Heart right ventricle (tissue), 16 donors: ENCODE measurements around the gene TSPYL1. TPM values are rescaled to one million over a fixed set of nuclear protein-coding genes. Genes with fewer than 3 reads are reported as not detected.

Source experiments
- ATAC-seq, 8 donors: fragments of 200-7000 bp; cut with Tn5 transposase; one replicate each; pipeline ENCODE4 v1.9.1; 2020; ENCODE audit warnings: mild to moderate bottlenecking in 8 of 8, moderate library complexity in 8 of 8, moderate number of reproducible peaks in 1 of 8
- DNase-seq, 2 donors: peaks; one replicate each; pipeline ENCODE4 v3.0.0-alpha.2; 2020
- H3K27ac ChIP-seq, 10 donors: fragments of 200-600 bp; sonication (generic) in 2 of 10; one replicate each; pipeline versions ENCODE4 v1.5.0 to v1.8.0; 2020 to 2022; ENCODE audit warnings: mild to moderate bottlenecking in 3 of 10
- H3K27me3 ChIP-seq, 7 donors: fragments of 200-600 bp; one replicate each; pipeline ENCODE4 v1.8.0; 2021 to 2022; ENCODE audit warnings: mild to moderate bottlenecking in 2 of 7
- H3K36me3 ChIP-seq, 9 donors: fragments of 200-600 bp; sonication (generic) in 1 of 9; one replicate each; pipeline versions ENCODE4 v1.5.0 to v1.8.0; 2020 to 2022; ENCODE audit warnings: mild to moderate bottlenecking in 2 of 9
- H3K4me1 ChIP-seq, 9 donors: fragments of 200-600 bp; sonication (generic) in 1 of 9; one replicate each; pipeline versions ENCODE4 v1.5.0 to v1.8.0; 2020 to 2022; ENCODE audit warnings: mild to moderate bottlenecking in 4 of 9
- H3K4me3 ChIP-seq, 10 donors: fragments of 200-600 bp; sonication (generic) in 2 of 10; one replicate each; pipeline versions ENCODE4 v1.5.0 to v1.8.0; 2020 to 2022; ENCODE audit warnings: mild to moderate bottlenecking in 7 of 10, moderate library complexity in 2 of 10
- H3K9me3 ChIP-seq, 11 donors: fragments of 200-600 bp in 10 of 11; sonication (generic) in 2 of 11; one replicate each; pipeline versions ENCODE4 v1.5.0 to v1.8.0; 2013 to 2022; ENCODE audit warnings: mild to moderate bottlenecking in 2 of 11, control low read depth in 1 of 11, moderate library complexity in 1 of 11
- CTCF ChIP-seq, 9 donors: fragments of 200-600 bp; sonication (generic) in 2 of 9; IDR thresholded peaks; one replicate each; pipeline versions ENCODE4 v1.5.0 to v1.8.0; 2021 to 2022; ENCODE audit warnings: antibody characterized with exemption in 9 of 9, mild to moderate bottlenecking in 5 of 9, moderate library complexity in 1 of 9
- WGBS, 2 donors: extraction: QIAGEN DNeasy Blood & Tissue Kit; methylation state at CpG; one replicate each; pipeline ENCODE4 v1.1.7; 2013; ENCODE audit warnings: inconsistent platforms in 1 of 2; 5-methylcytosine and 5-hydroxymethylcytosine counted together
- intact Hi-C, 10 donors: fragments of 100-400 bp; cut with DNase I; formaldehyde crosslinking; loops; one replicate each; pipeline versions ENCODE4 v1.11.1 to v1.14.2; 2022
- long read RNA-seq, 3 donors: library from polyadenylated mRNA; unstranded; transcript quantifications; one replicate each; pipeline ENCODE4 v2.0.0, GENCODE V29; 2020 to 2021
- polyA plus RNA-seq, 2 donors: library from polyadenylated mRNA; stranded (reverse); fragments of 200-250 nt; gene quantifications; one replicate each; pipeline ENCODE4 v1.2.3, GENCODE V29; 2013
- total RNA-seq, 10 donors: library from RNA; stranded (reverse); fragmentation: NEBNext Ultra II Directional in 3 of 10; extraction: Animal tissue kit (Norgen Biotek cat#: 25700) in 3 of 10; gene quantifications; one replicate each; pipeline versions ENCODE4 v1.2.1 to v1.2.4, GENCODE V29; 2021 to 2023
- donor health status: Arrhythmogenic right ventricular cardiomyopathy.
- donor health status: ischemic (EF 13 %, LVEDD 7.1; RV severe dilation, severe dysfunction).
- donor health status: healthy with polysubstance abuse.
- donor health status: DM: no; HTN: yes; CAD: no.
- donor health status: DM: no; HTN: no; CAD: no.
- donor health status: ischemic (EF 25% LVEDD 6.9; RV normal size, moderate dysfunction).
- donor health status: ischemic (EF 25% LVEDD 5.7; RV mildly dilated, moderate dysfunction).
- donor health status: healthy.
- donor health status: DM: yes; HTN: yes; CAD: no.
- donor health status: Ischemic cardiomyopathy.
- donor health status: ischemic (EF 35%, LVEDD 5.7; RV mildly dilated, moderate dysfunction).
- donor health status: nonischemic (EF 11% LVEDD 7.7; RV severe dilation, severe dysfunction).
- donor health status: DM: yes; HTN: yes; CAD: no.
- donor health status: PGD.
- donor health status: ischemic (EF 29% LVEDD 5.4; RV normal size, mild dysfunction).
- donor health status: nonischemic (EF 23%, LVEDD 6.1; RV moderate dilation, normal function).

TSPYL1 gene
- total RNA-seq (100 to 1,000 TPM in 7 of 10 donors, 10 to 100 TPM in 3; 76.6 to 143 (median 114) TPM), polyA plus RNA-seq (10 to 100 TPM; 14.0 to 27.1 TPM)
- long read RNA-seq, donor 1, transcript TSPYL1-201 (1 exons, 3,326 nt) = major isoform, 92 of 93 reads
- long read RNA-seq, donor 1, partial matches to known transcripts = 0 of 93 reads
- long read RNA-seq, donor 1, other reads (novel, unspliced or antisense) = 1 of 93 reads
- long read RNA-seq, donor 2, transcript TSPYL1-201 (1 exons, 3,326 nt) = major isoform, 51 of 51 reads
- long read RNA-seq, donor 2, partial matches to known transcripts = 0 of 51 reads
- long read RNA-seq, donor 2, other reads (novel, unspliced or antisense) = 0 of 51 reads
- long read RNA-seq, donor 3, transcript TSPYL1-201 (1 exons, 3,326 nt) = major isoform, 189 of 192 reads
- long read RNA-seq, donor 3, partial matches to known transcripts = 0 of 192 reads
- long read RNA-seq, donor 3, other reads (novel, unspliced or antisense) = 3 of 192 reads

- 0% methylated on average over 71 of the region's 71 CpGs for WGBS, 2 donors
- Histone ChIP-seq H3K27me3 (no peaks in the 10 kb centered on the region), H3K27ac (peak within 1 kb of the TSS; percentile 89 to 100 (median 98)), H3K9me3 (no peaks in the 10 kb centered on the region), H3K4me3 (peak within 1 kb of the TSS; percentile 57 to 99 (median 90)), H3K4me1 (peaks cover 3 to 71% (median 55%) of the 10 kb centered on the region in 9 donors), H3K36me3 (peaks cover 0 to 39% (median 0%) of the 10 kb centered on the region in 9 donors)
- intact Hi-C loops = loop anchor here in 8 of 10 donors (1.0 to 10.0 kb wide), 5 partner anchors 25 to 293 kb away; partner anchors contain the start of genes RWDD1 (in 1 of the 8) and TSPYL4 (in 1 of the 8)
- DNase-seq (peak; percentile 94 to 98), ATAC-seq (peak; percentile 97 to 99 (median 98))
- TF ChIP-seq CTCF (IDR thresholded peaks at IDR 0.05) = peak in 1 of 9 donors; percentile 24
These were observed at the start of gene TSPYL1 for GRCh38 chr6:116279232-116280160. TSS of gene TSPYL1 (minus strand) at chr6:116279930. CDS start at chr6:116279830, 100 bp downstream.

- intact Hi-C loops = no loop called here
- H3K36me3 ChIP-seq = no peaks in the 10 kb centered on the region
- ATAC-seq (peak in 7 of 8 donors; percentile 50 to 80 (median 68)), DNase-seq (no peak)
- peaks cover 3 to 48% (median 32%) of the 10 kb centered on the region in 9 donors for H3K4me1 ChIP-seq
- no peaks in the 10 kb centered on the region for H3K27me3 ChIP-seq
- peaks cover 0 to 5% (median 0%) of the 10 kb centered on the region in 11 donors for H3K9me3 ChIP-seq
- no peak for TF ChIP-seq CTCF (IDR thresholded peaks at IDR 0.05)
- H3K27ac ChIP-seq = peak overlapping the region in 7 of 10 donors; percentile 39 to 72 (median 54)
- no peak overlapping the region for H3K4me3 ChIP-seq
These were observed 49.4 kb upstream of the TSPYL1 start for GRCh38 chr6:116329156-116329555.

- intact Hi-C loops = no loop called here
- peaks cover 3 to 48% (median 33%) of the 10 kb centered on the region in 9 donors for H3K4me1 ChIP-seq
- H3K9me3 ChIP-seq = peaks cover 0 to 5% (median 0%) of the 10 kb centered on the region in 11 donors
- no peaks in the 10 kb centered on the region for H3K27me3 ChIP-seq
- H3K27ac ChIP-seq = peak overlapping the region in 8 of 10 donors; percentile 39 to 72 (median 56)
- 44 to 56% methylated on average over 1 of the region's 1 CpG for WGBS, 2 donors
- ATAC-seq (peak in 7 of 8 donors; percentile 47 to 66 (median 59)), DNase-seq (no peak)
- no peak overlapping the region for H3K4me3 ChIP-seq
- no peaks in the 10 kb centered on the region for H3K36me3 ChIP-seq
- no peak for TF ChIP-seq CTCF (IDR thresholded peaks at IDR 0.05)
These were observed 48.8 kb upstream of the TSPYL1 start for GRCh38 chr6:116328528-116328903.
